HEK293 (cell line): Measurements from ENCODE around the gene RNF222.
A peak's percentile ranks its signal among the peaks of the same experiment; 100 is the strongest.

Experiments used
- ATF2 ChIP-seq: fragments of 450-650 bp; formaldehyde crosslinking; IDR thresholded peaks from 2 replicates; pipeline ENCODE4 v1.5.1; 2016; ENCODE audit warnings: missing biosample characterization, missing genetic modification characterization, low read depth
- CTCF ChIP-seq: fragments of 450-650 bp; formaldehyde crosslinking; IDR thresholded peaks from 2 replicates; pipeline ENCODE4 v1.5.1; 2016; ENCODE audit warnings: missing biosample characterization, missing genetic modification characterization
- REPIN1 ChIP-seq: fragments of 450-650 bp; formaldehyde crosslinking; IDR thresholded peaks from 2 replicates; pipeline ENCODE4 v1.5.1; 2017; ENCODE audit warnings: missing biosample characterization, missing genetic modification characterization, low read depth
- ZNF133 ChIP-seq: fragments of 450-650 bp; formaldehyde crosslinking; IDR thresholded peaks from 2 replicates; pipeline ENCODE4 v1.5.1; 2016; ENCODE audit warnings: missing biosample characterization, missing genetic modification characterization
- ZNF155 ChIP-seq: fragments of 450-650 bp; formaldehyde crosslinking; IDR thresholded peaks from 2 replicates; pipeline ENCODE4 v1.5.1; 2016; ENCODE audit warnings: missing biosample characterization, missing genetic modification characterization
- ZNF24 ChIP-seq: fragments of 450-650 bp; formaldehyde crosslinking; IDR thresholded peaks from 2 replicates; pipeline ENCODE4 v1.5.1; 2016; ENCODE audit warnings: missing biosample characterization, missing genetic modification characterization
- ZNF362 ChIP-seq: fragments of 450-650 bp; formaldehyde crosslinking; IDR thresholded peaks from 2 replicates; pipeline ENCODE4 v1.5.1; 2016; ENCODE audit warnings: missing biosample characterization, missing genetic modification characterization
- ZNF571 ChIP-seq: fragments of 450-650 bp; formaldehyde crosslinking; IDR thresholded peaks from 2 replicates; pipeline ENCODE4 v1.5.0; 2017; ENCODE audit warnings: missing biosample characterization, missing genetic modification characterization
- ZNF76 ChIP-seq: fragments of 450-650 bp; formaldehyde crosslinking; IDR thresholded peaks from 2 replicates; pipeline ENCODE4; 2016; ENCODE audit warnings: low read depth, missing biosample characterization, missing genetic modification characterization, borderline replicate concordance

DNA sequence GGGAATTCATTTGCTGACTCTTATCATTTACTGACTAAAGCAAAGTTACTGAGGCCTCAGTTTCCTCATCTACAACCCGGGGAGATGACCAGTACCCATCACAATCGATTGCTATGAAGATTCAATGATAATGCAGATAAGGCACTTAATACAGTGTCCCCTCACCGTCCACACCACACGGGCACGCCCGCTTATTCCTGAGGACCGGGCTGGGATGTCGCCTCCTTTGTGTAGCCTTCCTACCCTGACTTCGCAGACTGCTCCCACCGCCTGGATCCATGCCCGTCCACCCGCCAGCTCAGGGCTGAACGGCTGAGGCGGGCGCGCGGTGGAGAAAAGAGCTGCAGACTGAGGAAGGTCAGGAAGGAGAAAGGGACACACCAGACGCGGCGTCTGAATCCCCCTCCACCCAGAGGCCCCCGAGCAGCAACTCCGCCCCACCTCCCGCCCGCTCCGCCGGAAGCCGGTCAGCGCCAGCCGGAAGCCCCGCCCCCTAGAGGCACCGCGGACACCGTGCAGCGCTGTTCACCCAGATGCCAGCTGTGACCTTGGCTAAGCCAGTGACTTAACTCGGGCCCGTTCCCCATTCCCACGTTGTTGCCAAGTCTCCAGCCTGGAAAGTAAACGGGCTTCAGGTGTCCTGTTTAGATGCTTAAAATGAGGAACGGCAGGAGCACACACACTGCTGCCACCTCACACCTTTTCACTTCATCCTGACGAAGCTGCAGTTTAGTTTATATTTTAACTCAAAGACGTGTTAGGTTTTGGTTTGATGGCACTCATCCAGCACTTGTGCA is 21.2 kb downstream of the RNF222 start, which contains the start of gene KRABD2:
- TF ChIP-seq CTCF (peak; percentile 96), ZNF362 (tag by site-specific recombination) (no peak), ZNF24 (peak; percentile 35), ATF2 (no peak), ZNF133 (tag by site-specific recombination) (no peak), ZNF76 (tag by site-specific recombination) (peak; percentile 57; the same call in 1 of the 2 replicates), ZNF571 (tag by site-specific recombination) (no peak), ZNF155 (tag by site-specific recombination) (no peak), REPIN1 (tag by site-specific recombination) (0 out of 2 replicates have a peak, but pooled peaks have one; percentile 12)
